Fibroblast of lung (primary cell): Measurements from ENCODE around the gene GAB2.

Source experiments
- EZH2 ChIP-seq: IDR thresholded peaks from 2 replicates; pipeline ENCODE4 v1.5.1; 2012; ENCODE audit warnings: low read length, control low read depth, mild to moderate bottlenecking; ENCODE audit errors: missing control alignments
- TF ChIP-seq, protein P1 (sequence below), 2 donors: IDR thresholded peaks in 1 of 2; conservative IDR thresholded peaks in 1 of 2; 1 replicate in 1 of 2; 2 replicates in 1 of 2; pipeline ENCODE4 v1.5.1; 2011 to 2012; ENCODE audit warnings: low read length in 2 of 2, control low read depth in 1 of 2, inconsistent platforms in 1 of 2, low read depth in 1 of 2, mild to moderate bottlenecking in 1 of 2

DNA sequence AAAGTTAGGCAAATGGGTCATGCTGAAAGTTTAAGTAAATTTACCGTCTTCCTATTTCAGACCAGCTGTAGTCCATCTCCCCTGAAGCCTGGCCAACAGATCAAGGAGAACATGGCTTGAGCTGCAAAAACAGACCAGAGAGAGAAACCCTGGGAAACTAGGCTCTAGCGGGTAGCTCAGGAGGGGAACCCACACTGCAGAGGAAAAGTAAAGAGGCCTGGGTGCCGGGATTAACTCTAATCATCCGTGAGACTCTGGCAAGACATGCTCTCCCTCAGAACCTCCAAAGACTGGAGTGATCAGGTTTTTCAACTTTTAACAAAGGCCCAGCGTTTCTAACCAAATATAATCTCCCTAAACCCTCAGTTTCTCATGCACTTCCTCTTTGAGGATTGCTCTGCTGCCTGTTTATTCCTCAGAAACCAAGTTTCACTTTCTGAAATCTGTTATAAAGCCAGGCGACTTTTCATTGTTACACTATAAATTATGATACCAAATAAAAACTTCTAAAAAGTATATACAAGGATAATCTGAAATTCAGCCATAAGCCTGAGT is 67.5 kb downstream of the GAB2 start:
- TF ChIP-seq, protein P1, sequence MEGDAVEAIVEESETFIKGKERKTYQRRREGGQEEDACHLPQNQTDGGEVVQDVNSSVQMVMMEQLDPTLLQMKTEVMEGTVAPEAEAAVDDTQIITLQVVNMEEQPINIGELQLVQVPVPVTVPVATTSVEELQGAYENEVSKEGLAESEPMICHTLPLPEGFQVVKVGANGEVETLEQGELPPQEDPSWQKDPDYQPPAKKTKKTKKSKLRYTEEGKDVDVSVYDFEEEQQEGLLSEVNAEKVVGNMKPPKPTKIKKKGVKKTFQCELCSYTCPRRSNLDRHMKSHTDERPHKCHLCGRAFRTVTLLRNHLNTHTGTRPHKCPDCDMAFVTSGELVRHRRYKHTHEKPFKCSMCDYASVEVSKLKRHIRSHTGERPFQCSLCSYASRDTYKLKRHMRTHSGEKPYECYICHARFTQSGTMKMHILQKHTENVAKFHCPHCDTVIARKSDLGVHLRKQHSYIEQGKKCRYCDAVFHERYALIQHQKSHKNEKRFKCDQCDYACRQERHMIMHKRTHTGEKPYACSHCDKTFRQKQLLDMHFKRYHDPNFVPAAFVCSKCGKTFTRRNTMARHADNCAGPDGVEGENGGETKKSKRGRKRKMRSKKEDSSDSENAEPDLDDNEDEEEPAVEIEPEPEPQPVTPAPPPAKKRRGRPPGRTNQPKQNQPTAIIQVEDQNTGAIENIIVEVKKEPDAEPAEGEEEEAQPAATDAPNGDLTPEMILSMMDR (conservative IDR thresholded peaks at IDR 0.05 in 1 of 2, IDR thresholded peaks at IDR 0.05 in 1 of 2; ENCODE audit: low read depth in 1 of 2, low read length in 2 of 2) = no peak
- TF ChIP-seq EZH2 = no peak
